CD14-positive monocyte (primary cell): ENCODE data around the gene MAP2K5. TPM values are rescaled to one million over a fixed set of nuclear protein-coding genes. Genes with fewer than 3 reads are reported as not detected.

Source experiments
- DNase-seq, 3 donors: peaks; one replicate each; pipeline ENCODE4 v3.0.0-alpha.2; 2011 to 2022
- H2AFZ ChIP-seq: 2 replicates; pipeline ENCODE4 v1.6.0; 2012; ENCODE audit warnings: mild to moderate bottlenecking, low read depth, low read length, inconsistent platforms; ENCODE audit not compliant: insufficient read depth, poor library complexity, severe bottlenecking
- H3K27ac ChIP-seq, 2 donors: 1 replicate in 1 of 2; 2 replicates in 1 of 2; pipeline ENCODE4 v1.5.1; 2012 to 2013; ENCODE audit warnings: low read length in 2 of 2, control low read depth in 1 of 2, inconsistent platforms in 1 of 2, low read depth in 1 of 2, mild to moderate bottlenecking in 1 of 2
- H3K27me3 ChIP-seq, 2 donors: one replicate each; pipeline versions ENCODE4 v1.6.0 to v1.6.1; 2011 to 2013; ENCODE audit warnings: low read length in 2 of 2; ENCODE audit not compliant: control insufficient read depth in 2 of 2, insufficient read depth in 2 of 2
- H3K36me3 ChIP-seq, 2 donors: replicated peaks in 1 of 2; 1 replicate in 1 of 2; 2 replicates in 1 of 2; pipeline versions ENCODE4 v1.5.1 to v1.6.1; 2012 to 2013; ENCODE audit warnings: low read length in 2 of 2, control low read depth in 1 of 2, inconsistent platforms in 1 of 2, mild to moderate bottlenecking in 1 of 2; ENCODE audit not compliant: insufficient read depth in 2 of 2, control insufficient read depth in 1 of 2
- H3K4me1 ChIP-seq, 2 donors: 1 replicate in 1 of 2; 2 replicates in 1 of 2; pipeline versions ENCODE4 v1.5.1 to v1.6.1; 2012 to 2013; ENCODE audit warnings: low read length in 2 of 2, control low read depth in 1 of 2, inconsistent platforms in 1 of 2, mild to moderate bottlenecking in 1 of 2, moderate library complexity in 1 of 2; ENCODE audit not compliant: insufficient read depth in 2 of 2, control insufficient read depth in 1 of 2
- H3K4me2 ChIP-seq: replicated peaks from 2 replicates; pipeline ENCODE3; 2012; ENCODE audit warnings: low read length, moderate library complexity, mild to moderate bottlenecking; ENCODE audit not compliant: poor library complexity, severe bottlenecking; ENCODE audit errors: extremely low read depth
- H3K4me3 ChIP-seq, 3 experiments: fragments of 200-600 bp in 1 of 3; sonication (generic) in 1 of 3; replicated peaks in 1 of 3; 1 replicate in 2 of 3; 2 replicates in 1 of 3; pipeline ENCODE4 v1.5.1; 2011 to 2013; ENCODE audit warnings: low read length in 3 of 3, mild to moderate bottlenecking in 3 of 3, control low read depth in 2 of 3, low read depth in 2 of 3, inconsistent platforms in 1 of 3, moderate library complexity in 1 of 3
- H3K79me2 ChIP-seq: 2 replicates; pipeline ENCODE4 v1.6.0; 2012; ENCODE audit warnings: mild to moderate bottlenecking, control low read depth, inconsistent platforms, low read length, moderate library complexity; ENCODE audit not compliant: insufficient read depth
- H3K9ac ChIP-seq: 2 replicates; pipeline ENCODE4 v1.6.0; 2017; ENCODE audit warnings: low read length, mild to moderate bottlenecking; ENCODE audit not compliant: insufficient read depth, poor library complexity, severe bottlenecking
- H3K9me3 ChIP-seq, 2 donors: replicated peaks in 1 of 2; 1 replicate in 1 of 2; 2 replicates in 1 of 2; pipeline versions ENCODE4 v1.5.1 to v1.6.1; 2012 to 2013; ENCODE audit warnings: low read length in 2 of 2, control low read depth in 1 of 2; ENCODE audit not compliant: control insufficient read depth in 1 of 2, insufficient read depth in 1 of 2
- H4K20me1 ChIP-seq: 2 replicates; pipeline ENCODE4 v1.6.0; 2012; ENCODE audit warnings: mild to moderate bottlenecking, low read length, control low read depth, moderate library complexity; ENCODE audit not compliant: insufficient read depth
- H3K27ac Mint-ChIP-seq, 7 donors: one replicate each; pipeline ENCODE4 v1.8.0; 2020; ENCODE audit warnings: mild to moderate bottlenecking in 7 of 7, mixed read lengths in 7 of 7, moderate library complexity in 6 of 7, inconsistent platforms in 2 of 7
- H3K27me3 Mint-ChIP-seq, 3 donors: one replicate each; pipeline ENCODE4 v1.8.0; 2021 to 2022; ENCODE audit warnings: low read depth in 3 of 3, mild to moderate bottlenecking in 3 of 3, mixed read lengths in 3 of 3, moderate library complexity in 3 of 3, inconsistent platforms in 1 of 3
- H3K36me3 Mint-ChIP-seq, 2 donors: one replicate each; pipeline ENCODE4 v1.8.0; 2020; ENCODE audit warnings: mixed read lengths in 2 of 2, inconsistent platforms in 1 of 2, mild to moderate bottlenecking in 1 of 2
- H3K4me1 Mint-ChIP-seq: one replicate; pipeline ENCODE4 v1.8.0; 2020; ENCODE audit warnings: mild to moderate bottlenecking, mixed read lengths
- H3K4me3 Mint-ChIP-seq, 2 donors: one replicate each; pipeline ENCODE4 v1.8.0; 2020; ENCODE audit warnings: mild to moderate bottlenecking in 2 of 2, mixed read lengths in 2 of 2, moderate library complexity in 1 of 2
- H3K9me3 Mint-ChIP-seq, 7 donors: one replicate each; pipeline ENCODE4 v1.8.0; 2020 to 2022; ENCODE audit warnings: mixed read lengths in 7 of 7, mild to moderate bottlenecking in 6 of 7, moderate library complexity in 6 of 7, inconsistent platforms in 2 of 7
- WGBS: methylation state at CpG from one replicate; pipeline ENCODE4 v1.1.5; 2013; ENCODE audit warnings: missing lambda C conversion rate; ENCODE audit not compliant: insufficient coverage; 5-methylcytosine and 5-hydroxymethylcytosine counted together
- intact Hi-C, 2 donors: fragments of 100-400 bp; cut with micrococcal nuclease; formaldehyde crosslinking; loops; one replicate each; pipeline versions ENCODE4 v1.15.0 to v1.15.1; 2023
- polyA plus RNA-seq, 3 donors: library from polyadenylated mRNA; depleted of rRNA in 1 of 3; unstranded in 2 of 3; stranded (reverse) in 1 of 3; fragments of 300-500 nt in 2 of 3; fragments of >200 nt in 1 of 3; fragmentation: Illumina TruSeq in 2 of 3; gene quantifications; 1 replicate in 2 of 3; 2 replicates in 1 of 3; pipeline ENCODE4 v1.2.3, GENCODE V29; 2012 to 2021
- TF ChIP-seq, protein P1 (sequence below): fragments of 200-600 bp; IDR thresholded peaks from one replicate; pipeline ENCODE4 v1.8.0; 2022; ENCODE audit warnings: antibody characterized with exemption, mild to moderate bottlenecking

MAP2K5 gene
- polyA plus RNA-seq, 3 donors: 10.2 to 11.3 (median 10.6) TPM

DNA sequence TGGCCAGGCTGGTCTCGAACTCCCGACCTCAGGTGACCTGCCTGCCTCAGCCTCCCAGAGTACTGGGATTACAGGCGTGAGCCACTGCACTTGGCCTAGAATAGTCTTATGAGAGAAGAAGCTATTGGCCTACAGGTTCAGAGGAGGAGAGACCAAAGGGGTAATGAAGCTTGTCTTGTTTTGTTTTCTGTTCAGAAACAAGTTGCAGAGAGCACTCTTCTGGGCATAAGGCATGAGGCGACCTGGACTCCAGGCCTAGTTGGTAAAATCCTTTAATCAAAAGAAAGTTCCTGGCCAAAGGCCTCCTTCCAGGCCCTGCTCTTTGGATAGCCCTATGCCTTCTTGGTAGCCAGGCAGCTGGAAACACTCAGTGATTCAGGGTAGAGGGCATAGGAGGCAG lies 195.6 kb downstream of the MAP2K5 start:
- 67% methylated on average over 3 of the region's 4 CpGs for WGBS

DNA sequence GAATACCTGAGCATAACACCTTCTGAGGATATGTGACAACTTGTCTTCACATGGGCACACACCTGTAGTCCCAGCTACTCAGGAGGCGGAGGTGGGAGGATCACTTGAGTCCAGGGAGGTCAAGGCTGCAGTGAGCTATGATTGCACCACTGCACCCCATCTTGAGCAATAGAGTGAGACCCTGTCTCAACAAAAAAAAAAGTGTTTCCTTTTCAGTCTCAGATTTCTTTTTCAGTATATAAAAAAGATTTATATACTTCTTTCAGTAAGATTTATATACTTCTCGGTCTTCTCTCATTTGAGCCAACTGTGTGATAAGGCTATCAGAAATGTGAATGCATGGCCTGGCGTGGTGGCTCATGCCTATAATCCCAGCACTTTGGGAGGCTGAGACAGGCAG lies 197.9 kb downstream of the MAP2K5 start:
- Mint-ChIP-seq H3K36me3 (peaks cover 6 to 14% of the 10 kb centered on the region in 2 donors), H3K27me3 (no peaks in the 10 kb centered on the region), H3K4me1 (peaks cover 44% of the 10 kb centered on the region), H3K4me3 (no peak overlapping the region), H3K9me3 (no peaks in the 10 kb centered on the region), H3K27ac (no peak overlapping the region)
- H3K36me3 ChIP-seq: no peaks in the 10 kb centered on the region
- H3K27me3 ChIP-seq: no peaks in the 10 kb centered on the region
- intact Hi-C loops: no loop called here
- H3K4me1 ChIP-seq: peaks cover 30 to 40% of the 10 kb centered on the region in 2 donors
- H4K20me1 ChIP-seq: no peaks in the 10 kb centered on the region
- WGBS: 93% methylated on average over 2 of the region's 3 CpGs
- H2AFZ ChIP-seq: no peak overlapping the region
- no peak overlapping the region for H3K4me2 ChIP-seq
- H3K4me3 ChIP-seq: no peak overlapping the region
- H3K9ac ChIP-seq: no peak overlapping the region
- H3K9me3 ChIP-seq: no peaks in the 10 kb centered on the region
- no peak overlapping the region for H3K27ac ChIP-seq
- TF ChIP-seq, protein P1, sequence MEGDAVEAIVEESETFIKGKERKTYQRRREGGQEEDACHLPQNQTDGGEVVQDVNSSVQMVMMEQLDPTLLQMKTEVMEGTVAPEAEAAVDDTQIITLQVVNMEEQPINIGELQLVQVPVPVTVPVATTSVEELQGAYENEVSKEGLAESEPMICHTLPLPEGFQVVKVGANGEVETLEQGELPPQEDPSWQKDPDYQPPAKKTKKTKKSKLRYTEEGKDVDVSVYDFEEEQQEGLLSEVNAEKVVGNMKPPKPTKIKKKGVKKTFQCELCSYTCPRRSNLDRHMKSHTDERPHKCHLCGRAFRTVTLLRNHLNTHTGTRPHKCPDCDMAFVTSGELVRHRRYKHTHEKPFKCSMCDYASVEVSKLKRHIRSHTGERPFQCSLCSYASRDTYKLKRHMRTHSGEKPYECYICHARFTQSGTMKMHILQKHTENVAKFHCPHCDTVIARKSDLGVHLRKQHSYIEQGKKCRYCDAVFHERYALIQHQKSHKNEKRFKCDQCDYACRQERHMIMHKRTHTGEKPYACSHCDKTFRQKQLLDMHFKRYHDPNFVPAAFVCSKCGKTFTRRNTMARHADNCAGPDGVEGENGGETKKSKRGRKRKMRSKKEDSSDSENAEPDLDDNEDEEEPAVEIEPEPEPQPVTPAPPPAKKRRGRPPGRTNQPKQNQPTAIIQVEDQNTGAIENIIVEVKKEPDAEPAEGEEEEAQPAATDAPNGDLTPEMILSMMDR: no peak
- no peaks in the 10 kb centered on the region for H3K79me2 ChIP-seq
- no peak for DNase-seq

More for the DNA sequence above, 195.6 kb downstream of the MAP2K5 start:
- Histone ChIP-seq H2AFZ (no peak overlapping the region), H3K27ac (no peak overlapping the region), H4K20me1 (no peaks in the 10 kb centered on the region), H3K4me3 (no peak overlapping the region), H3K79me2 (no peaks in the 10 kb centered on the region), H3K36me3 (no peaks in the 10 kb centered on the region), H3K9ac (no peak overlapping the region), H3K4me1 (peaks cover 19 to 25% of the 10 kb centered on the region in 2 donors), H3K27me3 (no peaks in the 10 kb centered on the region), H3K4me2 (no peak overlapping the region), H3K9me3 (no peaks in the 10 kb centered on the region)
- Mint-ChIP-seq H3K4me1 (peaks cover 27% of the 10 kb centered on the region), H3K27ac (no peak overlapping the region), H3K27me3 (no peaks in the 10 kb centered on the region), H3K36me3 (peaks cover 6 to 14% of the 10 kb centered on the region in 2 donors), H3K9me3 (no peaks in the 10 kb centered on the region), H3K4me3 (no peak overlapping the region)
- DNase-seq: no peak
- TF ChIP-seq, protein P1: no peak
- intact Hi-C loops: no loop called here
